HTERT RPE-1 (cell line): ENCODE data around the gene PC.
"Not testable (repeated sequence)": the region's sequence is repeated elsewhere in the genome, so short reads cannot be mapped to it uniquely, and the experiment has no call there.

Experiments
- in situ Hi-C: fragments of 300-500 bp; cut with MboI; formaldehyde crosslinking; loops from 4 replicates; pipeline ENCODE4 v1.14.3; 2020; ENCODE audit warnings: low sequenced_read_pairs

Gene PC

GRCh38 chr11:66981976-66982578 is 23.9 kb upstream of the PC start:
- in situ Hi-C loops = no loop called here

GRCh38 chr11:66979336-66979980 is 21.3 kb upstream of the PC start:
- in situ Hi-C loops = no loop called here

GRCh38 chr11:66978717-66979116 is 20.5 kb upstream of the PC start:
- in situ Hi-C loops = no loop called here

- in situ Hi-C loops = no loop called here
Measured at GRCh38 chr11:66978229-66978628, 20.0 kb upstream of the PC start.

GRCh38 chr11:66976925-66977324 is 18.7 kb upstream of the PC start:
- in situ Hi-C loops = no loop called here

- in situ Hi-C loops = no loop called here
Measured at GRCh38 chr11:66976028-66976467, 17.9 kb upstream of the PC start.

- in situ Hi-C loops = no loop called here
Measured at GRCh38 chr11:66975405-66976027, 17.3 kb upstream of the PC start.

GRCh38 chr11:66974724-66975404 is 16.7 kb upstream of the PC start, which contains the start of gene C11orf86:
Gene C11orf86, plus strand, starts transcription at chr11:66975304. Its CDS starts 59 bp downstream, at chr11:66975363.
- in situ Hi-C loops = no loop called here

GRCh38 chr11:66973956-66974580 is 15.9 kb upstream of the PC start:
- in situ Hi-C loops = no loop called here

- in situ Hi-C loops = no loop called here
Measured at GRCh38 chr11:66971488-66971887, 13.3 kb upstream of the PC start.

- in situ Hi-C loops = no loop called here
Measured at GRCh38 chr11:66970807-66971442, 12.7 kb upstream of the PC start.

GRCh38 chr11:66970371-66970806 is 12.2 kb upstream of the PC start:
- in situ Hi-C loops = no loop called here

- in situ Hi-C loops = no loop called here
Measured at GRCh38 chr11:66969584-66970225, 11.5 kb upstream of the PC start.

- in situ Hi-C loops = no loop called here
Measured at GRCh38 chr11:66967670-66968425, 9.7 kb upstream of the PC start.

- in situ Hi-C loops = no loop called here
Measured at GRCh38 chr11:66966351-66966750, 8.2 kb upstream of the PC start.

- in situ Hi-C loops = no loop called here
Measured at GRCh38 chr11:66964495-66964894, 6.3 kb upstream of the PC start.

GRCh38 chr11:66962801-66963200 is 4.6 kb upstream of the PC start:
- in situ Hi-C loops = no loop called here

GRCh38 chr11:66962247-66962646 is 4.1 kb upstream of the PC start:
- in situ Hi-C loops = no loop called here

GRCh38 chr11:66961691-66962213 is 3.6 kb upstream of the PC start:
- in situ Hi-C loops = not testable (repeated sequence)
